GM12872 (cell line): Measurements from ENCODE around the gene TMEM204.

ENCODE experiments used
- TF ChIP-seq, protein P1 (sequence below): IDR thresholded peaks from 3 replicates; pipeline ENCODE4 v1.5.1; 2011; ENCODE audit warnings: low read depth, mild to moderate bottlenecking, low read length, moderate library complexity; ENCODE audit not compliant: insufficient read depth

TMEM204 gene

DNA sequence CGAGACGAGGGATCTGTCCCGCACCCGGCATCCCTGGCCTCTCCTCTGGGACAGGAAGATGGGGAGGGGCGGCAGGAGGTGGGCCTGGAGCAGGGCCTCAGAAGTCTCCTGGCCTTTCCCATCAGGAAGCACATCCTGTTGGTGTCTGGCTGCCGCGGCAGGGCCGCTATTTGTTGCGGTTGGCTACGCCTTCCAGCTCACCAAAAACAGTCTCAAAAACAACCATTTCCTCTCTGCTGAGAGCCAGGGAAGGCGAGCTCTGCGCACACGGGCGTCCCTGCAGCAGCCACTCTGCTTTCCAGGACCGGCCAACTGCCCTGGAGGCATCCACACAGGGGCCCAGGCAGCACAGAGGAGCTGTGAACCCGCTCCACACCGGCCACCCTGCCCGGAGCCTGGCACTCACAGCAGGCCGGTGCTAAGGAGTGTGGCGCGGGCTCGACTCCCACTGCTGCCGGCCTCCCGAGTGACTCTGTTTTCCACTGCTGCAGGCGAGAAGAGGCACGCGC, at the start of gene TMEM204:
Gene TMEM204, plus strand, starts transcription at position 224 of the 509 bp plus-strand sequence. CDS start 610 bp downstream, outside the sequence.
- TF ChIP-seq, protein P1, sequence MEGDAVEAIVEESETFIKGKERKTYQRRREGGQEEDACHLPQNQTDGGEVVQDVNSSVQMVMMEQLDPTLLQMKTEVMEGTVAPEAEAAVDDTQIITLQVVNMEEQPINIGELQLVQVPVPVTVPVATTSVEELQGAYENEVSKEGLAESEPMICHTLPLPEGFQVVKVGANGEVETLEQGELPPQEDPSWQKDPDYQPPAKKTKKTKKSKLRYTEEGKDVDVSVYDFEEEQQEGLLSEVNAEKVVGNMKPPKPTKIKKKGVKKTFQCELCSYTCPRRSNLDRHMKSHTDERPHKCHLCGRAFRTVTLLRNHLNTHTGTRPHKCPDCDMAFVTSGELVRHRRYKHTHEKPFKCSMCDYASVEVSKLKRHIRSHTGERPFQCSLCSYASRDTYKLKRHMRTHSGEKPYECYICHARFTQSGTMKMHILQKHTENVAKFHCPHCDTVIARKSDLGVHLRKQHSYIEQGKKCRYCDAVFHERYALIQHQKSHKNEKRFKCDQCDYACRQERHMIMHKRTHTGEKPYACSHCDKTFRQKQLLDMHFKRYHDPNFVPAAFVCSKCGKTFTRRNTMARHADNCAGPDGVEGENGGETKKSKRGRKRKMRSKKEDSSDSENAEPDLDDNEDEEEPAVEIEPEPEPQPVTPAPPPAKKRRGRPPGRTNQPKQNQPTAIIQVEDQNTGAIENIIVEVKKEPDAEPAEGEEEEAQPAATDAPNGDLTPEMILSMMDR, result no peak

DNA sequence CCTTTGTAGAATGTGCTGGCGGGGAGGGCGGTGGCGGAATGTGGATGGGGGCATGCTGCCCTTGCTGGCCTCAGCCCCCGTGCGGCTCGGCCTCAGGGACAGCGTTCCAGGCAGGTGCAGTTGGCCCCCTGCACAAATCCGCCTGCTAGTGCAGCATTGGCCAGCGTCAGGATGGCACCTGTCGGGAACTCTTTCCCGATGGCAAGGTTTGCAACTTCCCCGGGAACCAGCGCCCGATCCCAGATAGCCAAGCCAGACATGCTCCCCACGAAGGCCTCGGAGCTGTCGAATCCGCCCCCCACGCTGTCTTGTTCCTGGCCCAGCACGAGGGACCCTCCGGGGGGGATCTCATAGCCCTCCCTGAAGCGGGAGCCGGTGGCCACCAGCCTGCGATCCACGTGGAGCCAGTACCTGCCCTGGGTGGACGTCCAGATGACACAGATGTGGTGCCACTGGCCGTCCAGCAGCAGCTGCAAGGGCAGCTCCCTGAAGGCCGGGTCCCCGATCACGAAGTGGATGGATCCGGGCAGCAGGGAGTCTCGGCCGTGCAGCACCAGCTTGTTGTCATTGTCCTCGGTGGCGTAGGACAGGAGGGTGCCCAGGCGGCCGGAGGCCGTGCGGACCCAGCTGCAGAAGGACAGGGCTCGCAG, 47.5 kb upstream of the TMEM204 start:
- TF ChIP-seq, protein P1, result no peak

DNA sequence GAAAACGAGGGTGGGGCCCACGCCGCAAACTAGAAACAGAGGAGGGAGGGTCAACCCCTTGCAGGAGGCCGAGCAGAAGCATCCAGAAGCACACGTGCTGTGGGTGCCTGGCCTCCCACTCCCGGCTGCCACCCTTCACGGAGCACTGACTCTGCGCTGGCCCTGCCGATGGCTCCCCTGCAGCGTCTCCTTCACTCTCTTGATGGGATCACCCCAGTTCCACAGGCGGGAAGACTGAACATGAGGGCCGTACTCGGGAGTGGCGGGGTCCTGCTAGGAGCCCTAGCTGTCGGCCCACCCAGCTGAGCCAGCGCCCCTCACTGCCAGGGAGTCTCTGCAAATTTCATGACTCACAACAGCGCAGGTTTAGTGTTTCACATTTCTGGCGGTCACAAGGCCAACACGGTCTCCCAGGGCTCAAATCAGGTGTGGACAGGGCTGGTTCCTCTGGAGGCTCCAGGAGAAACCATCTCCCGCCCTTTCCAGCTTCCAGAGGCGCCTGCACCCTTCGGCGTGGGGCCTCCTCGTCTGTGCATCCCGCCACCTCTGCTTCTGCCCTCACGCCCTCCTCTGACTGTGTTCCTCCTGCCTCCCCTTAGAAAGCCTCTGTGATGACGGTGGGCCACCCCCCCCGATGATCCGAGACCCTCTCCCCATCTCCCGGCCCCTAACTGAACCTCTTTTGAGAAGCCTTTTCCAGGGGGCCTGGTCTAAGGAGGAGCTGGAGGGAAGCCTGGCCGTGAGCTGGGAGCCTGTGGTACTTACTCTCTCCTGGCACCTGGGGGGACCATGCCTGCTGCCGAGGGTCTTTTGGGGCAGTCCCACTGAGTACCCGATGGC, 46.7 kb upstream of the TMEM204 start:
- TF ChIP-seq, protein P1, result no peak

DNA sequence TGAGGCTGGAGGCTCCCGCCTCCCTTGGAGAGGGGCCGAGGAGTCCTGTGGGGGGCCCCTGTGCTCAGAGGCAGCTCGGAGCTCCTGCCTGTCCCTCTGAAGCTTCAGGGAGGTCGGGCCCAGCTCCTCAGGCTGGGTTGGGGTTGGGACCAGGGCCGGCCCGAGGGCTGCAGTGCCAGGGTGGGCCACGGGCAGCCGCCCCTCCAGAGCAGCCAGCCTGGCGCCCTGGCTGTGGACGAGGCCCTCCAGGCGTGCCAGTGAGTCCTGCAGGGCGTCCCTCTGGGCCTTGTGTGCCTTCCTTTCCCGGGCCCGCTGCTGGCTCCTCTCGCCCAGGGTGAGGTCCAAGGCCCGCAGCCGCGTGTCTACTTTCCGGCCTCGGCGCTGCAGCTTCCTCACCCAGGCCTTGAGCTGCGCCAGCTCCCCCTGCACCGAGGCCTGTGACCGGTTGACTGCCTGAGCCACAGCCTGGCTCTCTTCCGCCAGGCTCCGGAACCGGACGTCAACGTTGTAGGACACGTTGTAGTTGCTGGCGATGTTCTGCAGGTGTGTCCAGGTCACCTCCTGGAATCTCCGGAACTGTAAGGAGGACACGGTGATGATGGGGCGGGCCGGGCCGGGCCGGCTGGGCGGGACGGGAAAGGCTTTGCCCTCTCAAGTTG, 45.9 kb upstream of the TMEM204 start:
- TF ChIP-seq, protein P1, result no peak

DNA sequence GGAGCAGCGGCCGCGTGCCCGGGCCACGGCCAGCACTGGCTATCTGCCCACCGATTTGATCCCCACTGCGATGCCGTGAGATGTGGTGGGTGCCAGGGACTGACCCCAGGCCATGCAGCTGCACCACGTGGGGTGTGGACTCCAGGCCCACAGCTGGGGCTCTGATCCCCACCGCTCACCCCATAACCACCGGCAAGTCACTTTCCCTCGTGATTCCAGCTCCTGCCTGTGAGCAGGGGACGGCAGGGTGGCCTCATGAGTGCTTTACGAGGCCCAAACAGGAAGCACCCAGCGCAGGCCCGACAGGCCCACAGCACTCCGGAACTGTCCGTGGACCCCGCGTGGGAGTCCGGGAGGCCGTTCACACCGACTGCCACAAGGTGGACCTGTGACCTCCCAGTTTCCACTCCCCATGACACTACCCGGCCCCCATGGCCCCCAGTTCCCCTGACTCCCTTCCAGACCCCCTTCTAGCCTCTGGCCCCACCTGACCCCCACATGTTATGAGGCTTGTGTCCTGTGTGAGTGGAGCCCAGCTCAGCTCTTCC, 45.3 kb upstream of the TMEM204 start:
- TF ChIP-seq, protein P1, result no peak

DNA sequence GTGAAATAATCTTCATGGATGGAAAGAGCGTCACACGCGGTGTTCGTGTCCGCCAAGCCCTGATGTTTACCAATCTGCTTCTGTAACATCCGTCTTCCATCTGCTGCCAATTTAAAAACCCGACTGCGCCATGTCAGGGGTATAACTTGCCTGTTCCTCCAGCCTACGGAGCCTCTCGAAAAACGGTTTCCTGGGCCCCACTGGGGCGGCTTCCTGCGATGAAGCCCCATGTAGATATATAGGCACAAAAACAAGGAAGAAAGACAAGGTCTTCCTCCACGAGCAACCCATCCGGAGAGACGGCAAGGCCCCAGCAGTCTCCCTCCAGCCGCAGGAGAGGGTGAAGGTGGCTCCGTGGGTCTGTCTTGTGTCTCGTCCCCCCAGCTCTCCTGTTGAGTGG, 44.8 kb upstream of the TMEM204 start, which contains the start of gene PTX4:
Gene PTX4, minus strand, starts transcription at position 326 of the 400 bp plus-strand sequence. Its CDS starts 35 bp downstream, at position 291.
- TF ChIP-seq, protein P1, result no peak

DNA sequence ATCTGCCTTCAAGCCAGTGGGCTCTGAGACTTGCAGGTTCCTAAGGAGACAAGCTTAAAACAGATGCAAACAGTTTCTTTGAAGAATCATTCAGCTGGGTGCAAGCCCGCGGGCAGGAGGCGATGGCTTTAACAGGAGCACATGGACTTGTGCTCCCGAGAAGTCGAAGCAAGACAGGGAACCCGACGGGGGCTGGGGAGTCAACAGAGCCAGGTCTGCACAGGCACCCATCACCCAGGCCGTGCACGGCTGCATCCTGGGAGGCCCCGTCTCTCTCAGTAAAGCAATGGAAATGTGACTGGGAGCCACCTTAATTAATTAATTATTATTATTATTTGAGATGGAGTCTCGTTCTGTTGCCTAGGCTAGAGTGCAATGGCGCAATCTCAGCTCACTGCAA, 44.4 kb upstream of the TMEM204 start:
- TF ChIP-seq, protein P1, result no peak
